Stimulated activated CD8-positive, alpha-beta memory T cell treated with anti-CD3 and anti-CD28 coated beads, Interleukin-4, amount 100 ng/mL, for 48 hours (primary cell): ENCODE results near the gene PPP6R2.
"Not testable (repeated sequence)": the region's sequence is repeated elsewhere in the genome, so short reads cannot be mapped to it uniquely, and the experiment has no call there.

Experiments
- DNase-seq: peaks from one replicate; pipeline ENCODE4 v3.0.0-alpha.2; 2020

The PPP6R2 gene

DNA sequence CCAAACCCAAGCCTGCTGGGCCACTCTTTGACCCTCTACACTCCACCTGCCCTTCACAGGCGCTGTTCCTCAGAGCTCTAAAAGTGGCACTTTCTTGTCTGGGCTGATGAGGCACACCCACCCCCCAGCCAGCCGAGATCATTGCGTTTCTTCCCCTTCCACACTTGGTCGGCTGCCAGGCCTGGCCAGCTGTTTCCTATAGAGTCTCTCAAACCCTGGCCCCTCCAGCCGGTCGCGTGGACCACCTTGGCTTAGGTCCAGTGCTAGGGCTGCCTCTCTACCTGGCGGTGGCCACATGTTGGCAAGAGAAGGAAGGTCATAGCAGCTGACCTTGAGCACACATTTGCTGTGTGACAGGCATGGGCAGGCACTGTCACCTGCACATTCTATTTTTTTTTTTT is 60.6 kb downstream of the PPP6R2 start:
- no peak for DNase-seq

- DNase-seq = no peak
Measured at GRCh38 chr22:50406416-50407170, 63.5 kb downstream of the PPP6R2 start.

DNA sequence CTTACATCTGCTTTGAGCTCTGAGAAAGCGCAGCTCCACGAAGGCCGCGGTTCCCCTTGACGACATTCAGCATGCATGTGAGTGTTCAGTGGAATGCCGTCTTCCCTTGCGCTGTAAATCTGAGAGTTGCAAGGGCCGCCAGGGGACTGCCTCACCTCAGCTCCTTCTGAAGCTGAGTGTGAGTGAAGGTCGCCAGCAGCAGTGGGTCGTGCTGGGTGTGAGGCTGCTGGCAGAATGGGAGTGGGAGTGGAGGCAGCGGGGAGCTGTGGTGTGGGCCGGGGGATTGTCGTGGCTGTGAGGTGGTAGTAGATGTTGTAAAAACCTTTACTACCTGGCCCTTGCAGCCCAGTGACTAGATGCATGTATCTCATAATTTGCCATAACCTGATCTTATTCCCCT is 65.2 kb downstream of the PPP6R2 start:
- no peak for DNase-seq

DNA sequence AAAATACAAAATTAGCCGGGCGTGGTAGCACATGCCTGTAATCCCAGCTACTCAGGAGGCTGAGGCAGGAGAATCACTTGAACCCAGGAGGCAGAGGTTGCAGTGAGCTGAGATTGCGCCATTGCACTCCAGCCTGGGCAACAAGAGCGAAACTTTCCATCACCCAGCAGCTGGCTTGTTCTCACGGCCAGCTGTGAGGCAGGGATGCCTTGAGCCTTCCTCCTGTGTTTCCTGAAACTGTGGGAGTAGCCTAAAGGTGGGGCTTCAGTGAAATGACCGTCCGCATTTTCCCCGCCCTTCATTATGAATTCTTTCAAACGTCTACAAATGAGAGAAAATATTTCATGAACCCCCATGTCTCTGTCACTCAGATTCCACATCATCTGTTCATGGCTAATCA is 65.8 kb downstream of the PPP6R2 start:
- DNase-seq = not testable (repeated sequence)

DNA sequence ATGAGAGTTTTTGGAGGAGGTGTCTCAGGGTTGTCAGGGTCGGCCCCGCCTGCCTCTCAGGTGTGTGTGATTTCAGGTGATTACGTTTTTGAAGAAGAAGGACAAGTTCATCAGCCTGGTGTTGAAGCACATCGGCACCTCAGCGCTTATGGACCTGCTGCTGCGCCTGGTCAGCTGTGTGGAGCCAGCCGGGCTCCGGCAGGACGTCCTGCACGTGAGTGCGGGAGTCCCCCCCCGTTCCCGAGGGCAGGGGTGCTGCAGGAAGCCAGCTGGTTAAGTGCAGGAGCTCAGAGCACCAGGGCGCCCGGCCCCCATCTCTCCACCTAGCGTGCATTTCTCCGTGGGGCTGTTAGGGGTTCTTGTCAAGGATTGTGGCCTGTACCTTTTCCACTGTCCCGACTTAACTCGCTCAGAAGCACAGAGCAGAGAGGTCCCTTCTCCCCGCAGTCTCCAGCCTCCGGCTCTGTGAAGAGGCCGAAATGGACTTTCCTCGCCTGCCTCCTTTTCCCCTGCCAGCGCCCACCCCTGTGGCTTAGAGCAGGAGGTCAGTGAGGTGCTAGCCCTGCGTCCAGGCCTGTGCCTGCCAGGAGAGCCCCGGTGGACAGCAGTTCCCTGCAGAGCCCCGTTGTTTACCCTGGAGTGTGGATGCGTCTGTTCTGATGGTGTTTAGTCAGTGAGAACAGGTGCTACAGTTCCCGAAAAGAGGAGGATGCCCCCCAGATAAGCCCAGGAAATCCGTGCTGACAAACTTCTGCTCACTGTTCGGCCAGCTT is 71.5 kb downstream of the PPP6R2 start:
- no peak for DNase-seq

DNA sequence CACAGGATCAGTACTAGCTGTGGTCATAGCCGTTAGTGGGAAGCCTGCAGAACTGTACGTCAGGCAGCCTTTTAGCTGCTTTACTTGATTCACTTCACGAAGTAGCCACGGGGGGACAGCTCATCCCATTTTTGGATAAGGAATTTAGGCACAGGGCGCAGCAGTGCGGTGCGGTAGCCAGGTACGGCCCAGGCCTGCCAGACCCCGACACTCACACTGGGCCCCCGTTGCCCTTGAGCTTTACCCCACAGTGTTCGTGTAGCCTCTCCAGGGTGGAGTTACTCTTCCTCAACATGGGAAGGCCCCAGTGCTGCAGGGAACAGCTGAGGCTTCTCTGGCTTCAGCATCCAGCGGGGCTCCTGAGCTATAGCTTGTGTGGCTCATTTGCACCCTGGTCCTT is 72.3 kb downstream of the PPP6R2 start:
- no peak for DNase-seq

DNA sequence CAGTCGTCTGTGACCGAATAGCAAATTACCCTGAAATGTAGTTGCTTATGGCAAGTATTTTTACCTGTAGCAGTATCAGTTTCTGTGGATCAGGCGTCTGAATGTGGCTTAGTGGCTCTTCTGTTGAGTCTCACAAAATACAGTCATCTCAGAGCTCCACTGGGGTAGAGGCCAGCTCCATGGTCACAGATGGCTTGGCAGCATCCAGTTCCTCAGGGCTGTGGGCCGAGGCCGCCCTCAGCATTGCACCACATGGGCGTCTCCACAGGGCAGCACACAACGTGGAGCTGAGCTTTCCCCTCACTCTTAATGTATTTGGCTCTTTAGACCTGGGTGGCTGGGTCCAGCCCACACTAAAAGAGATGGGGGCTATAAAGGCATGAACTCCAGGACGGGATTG is 73.9 kb downstream of the PPP6R2 start:
- DNase-seq = no peak

DNA sequence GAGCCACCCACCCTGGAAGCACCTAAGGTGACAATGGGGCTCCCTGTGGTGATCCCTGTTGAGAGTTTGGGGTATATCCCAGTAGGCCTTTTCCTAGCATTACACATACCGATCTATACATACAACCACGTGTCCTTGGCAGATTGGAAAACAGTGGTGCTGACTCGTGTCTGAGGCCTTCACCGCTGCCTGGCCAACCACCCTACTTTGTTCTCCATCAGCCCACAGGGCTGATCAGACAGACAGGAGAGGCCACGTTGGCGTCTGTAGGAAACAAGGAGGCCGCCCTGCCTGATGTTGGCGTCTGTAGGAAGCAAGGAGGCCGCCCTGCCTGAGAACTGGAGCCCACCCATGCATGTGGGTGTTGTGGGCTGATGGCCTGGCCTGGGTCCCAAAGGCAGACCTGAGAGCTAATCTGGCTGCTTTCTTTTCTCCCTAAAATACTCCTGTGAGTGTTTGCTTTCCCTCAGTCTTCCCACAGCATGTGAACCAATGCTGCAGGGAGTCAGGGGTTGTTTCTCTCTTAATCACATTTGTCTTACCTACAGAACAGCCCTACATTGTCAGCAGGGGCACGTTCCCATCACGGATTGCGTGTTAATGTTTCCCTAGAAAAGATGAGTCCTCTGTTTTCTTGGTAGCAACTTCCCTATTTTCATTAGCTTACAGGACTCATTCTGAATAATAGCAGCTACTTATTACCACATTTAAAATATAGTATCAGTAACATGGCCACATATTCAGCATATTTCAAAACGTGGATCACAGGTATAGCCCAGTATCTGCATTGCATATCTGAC is 74.5 kb downstream of the PPP6R2 start:
- no peak for DNase-seq

GRCh38 chr22:50418624-50419023 is 75.5 kb downstream of the PPP6R2 start:
- no peak for DNase-seq

- no peak for DNase-seq
Measured at GRCh38 chr22:50419116-50419515, 76.0 kb downstream of the PPP6R2 start.

GRCh38 chr22:50420015-50420414 is 76.9 kb downstream of the PPP6R2 start:
- DNase-seq = no peak

DNA sequence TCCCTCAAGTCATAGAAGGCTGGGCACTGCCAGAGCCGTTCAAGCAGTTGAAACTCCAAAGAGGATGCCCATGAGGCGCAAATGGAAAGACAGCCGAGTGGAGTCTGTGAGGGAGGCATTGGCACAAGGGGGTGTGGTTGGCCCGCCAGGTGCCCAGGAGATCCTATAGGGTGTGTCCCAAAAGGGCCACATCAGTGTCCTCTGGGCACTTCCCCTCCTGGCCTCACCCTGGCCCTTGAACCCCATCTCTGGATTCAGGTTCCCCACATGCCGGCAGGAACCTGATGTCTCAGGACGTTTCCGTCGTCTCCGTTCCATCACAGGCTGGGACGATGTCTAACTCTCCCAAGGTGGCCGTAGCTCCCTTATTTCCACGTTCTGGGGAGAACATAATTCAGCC is 77.5 kb downstream of the PPP6R2 start:
- DNase-seq = no peak

DNA sequence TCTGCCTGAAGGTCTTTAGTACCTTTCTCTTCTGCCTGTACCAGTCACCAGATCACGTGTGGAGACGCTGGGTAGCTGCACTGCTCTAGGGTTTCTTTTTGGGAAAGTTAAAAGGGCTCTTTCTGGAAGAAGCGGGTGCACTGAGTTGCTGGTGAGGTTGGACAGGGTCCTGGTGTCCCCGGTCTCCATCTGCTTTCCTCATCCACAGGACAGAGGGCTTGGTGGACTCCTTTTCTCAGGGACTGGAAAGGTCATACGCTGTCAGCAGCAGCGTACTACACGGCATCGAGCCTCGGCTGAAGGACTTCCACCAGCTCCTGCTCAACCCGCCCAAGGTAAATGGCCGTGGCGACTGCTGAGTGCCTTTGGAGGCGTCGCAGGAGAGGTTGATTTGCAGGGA is 78.9 kb downstream of the PPP6R2 start:
- DNase-seq = no peak

DNA sequence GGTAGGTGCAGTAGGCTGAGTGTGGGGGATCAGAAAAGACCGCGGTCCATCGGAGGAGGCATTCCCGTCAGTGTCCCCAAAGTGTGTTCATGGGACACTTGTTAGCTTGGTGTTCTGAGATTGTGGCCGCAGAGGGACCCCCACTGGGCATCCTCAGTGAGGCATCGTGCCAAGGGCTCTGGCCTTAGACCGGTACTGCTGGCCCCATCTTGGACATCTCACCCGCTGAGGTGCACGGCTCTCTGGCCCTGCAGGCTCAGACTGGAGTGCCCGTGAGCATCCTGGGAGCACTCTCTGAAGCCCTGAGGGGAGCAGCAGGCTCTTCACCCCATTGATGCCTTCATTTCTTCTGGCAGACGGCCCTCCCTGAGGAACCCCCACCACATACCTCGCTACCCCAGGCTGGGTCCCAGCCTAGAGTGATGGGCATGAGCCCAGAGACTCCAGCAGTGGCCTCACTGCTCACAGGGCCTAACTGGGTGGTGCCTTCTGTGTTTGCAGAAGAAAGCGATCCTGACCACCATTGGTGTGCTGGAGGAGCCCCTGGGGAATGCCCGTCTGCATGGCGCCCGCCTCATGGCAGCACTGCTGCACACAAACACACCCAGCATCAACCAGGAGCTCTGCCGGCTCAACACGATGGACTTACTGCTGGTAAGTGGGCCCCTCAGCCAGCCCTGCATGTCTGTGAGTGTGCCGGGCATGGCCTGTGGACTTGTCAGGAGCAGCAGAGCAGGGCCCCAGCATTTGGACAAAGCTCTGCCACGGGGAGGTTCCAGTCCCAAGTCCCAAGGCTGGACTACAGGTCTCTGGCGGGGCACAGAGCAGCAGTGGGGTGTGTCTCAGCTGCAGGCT is 80.1 kb downstream of the PPP6R2 start:
- DNase-seq = no peak

DNA sequence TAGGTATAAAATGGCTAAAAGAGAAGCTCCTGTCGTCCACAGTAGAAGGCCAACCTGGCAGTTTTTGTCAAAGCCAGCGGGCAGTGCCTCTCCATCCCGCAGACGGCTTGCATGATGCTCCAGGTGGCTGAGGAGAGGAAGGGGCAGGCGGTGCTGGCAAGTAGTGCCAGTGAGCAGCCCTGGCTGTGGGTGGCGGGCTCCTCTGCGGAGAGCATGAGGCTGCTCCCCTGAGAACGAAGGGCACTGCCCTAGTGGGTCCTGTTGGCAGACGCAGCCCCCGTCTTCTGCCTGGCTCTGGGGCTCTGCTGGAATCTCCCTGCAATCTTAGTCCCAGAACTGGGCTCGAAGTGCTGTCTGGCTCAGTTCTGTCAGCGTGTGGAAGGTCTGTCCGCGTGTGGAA is 80.8 kb downstream of the PPP6R2 start:
- no peak for DNase-seq

DNA sequence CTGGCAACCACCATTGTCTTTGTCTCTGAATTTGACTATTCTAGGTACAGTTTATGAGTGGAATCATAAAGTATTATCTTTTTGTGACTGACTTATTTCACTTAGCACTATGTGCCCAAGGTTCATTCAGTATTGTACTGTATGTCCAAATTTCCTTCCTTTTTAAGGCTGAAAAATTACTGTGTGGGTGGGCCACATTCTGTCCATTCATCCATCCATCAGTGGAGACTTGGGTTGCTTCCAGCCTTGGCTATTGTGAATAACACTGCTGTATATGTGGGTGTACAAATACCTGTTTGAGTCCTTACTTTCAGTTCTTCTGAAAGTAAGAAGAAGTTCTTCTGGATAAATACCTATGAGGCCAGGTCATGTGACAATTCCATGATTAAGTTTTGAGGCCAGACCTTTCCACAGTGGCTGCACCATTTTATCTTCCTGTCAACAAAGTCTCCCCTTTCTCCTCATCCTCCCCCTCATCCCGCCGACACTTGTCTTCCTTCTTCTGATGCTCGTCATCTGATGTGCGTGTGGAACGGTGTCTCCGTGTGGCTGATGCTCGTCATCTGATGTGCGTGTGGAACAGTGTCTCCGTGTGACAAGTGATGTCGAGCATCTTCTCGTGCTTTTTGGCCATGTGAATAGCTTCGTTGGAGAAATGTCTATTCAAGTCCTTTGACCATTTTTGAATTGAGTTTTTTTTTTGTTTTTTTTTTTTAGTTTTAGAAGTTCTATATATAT is 82.2 kb downstream of the PPP6R2 start:
- no peak for DNase-seq

GRCh38 chr22:50432131-50432876 is 89.2 kb downstream of the PPP6R2 start:
- DNase-seq = no peak

DNA sequence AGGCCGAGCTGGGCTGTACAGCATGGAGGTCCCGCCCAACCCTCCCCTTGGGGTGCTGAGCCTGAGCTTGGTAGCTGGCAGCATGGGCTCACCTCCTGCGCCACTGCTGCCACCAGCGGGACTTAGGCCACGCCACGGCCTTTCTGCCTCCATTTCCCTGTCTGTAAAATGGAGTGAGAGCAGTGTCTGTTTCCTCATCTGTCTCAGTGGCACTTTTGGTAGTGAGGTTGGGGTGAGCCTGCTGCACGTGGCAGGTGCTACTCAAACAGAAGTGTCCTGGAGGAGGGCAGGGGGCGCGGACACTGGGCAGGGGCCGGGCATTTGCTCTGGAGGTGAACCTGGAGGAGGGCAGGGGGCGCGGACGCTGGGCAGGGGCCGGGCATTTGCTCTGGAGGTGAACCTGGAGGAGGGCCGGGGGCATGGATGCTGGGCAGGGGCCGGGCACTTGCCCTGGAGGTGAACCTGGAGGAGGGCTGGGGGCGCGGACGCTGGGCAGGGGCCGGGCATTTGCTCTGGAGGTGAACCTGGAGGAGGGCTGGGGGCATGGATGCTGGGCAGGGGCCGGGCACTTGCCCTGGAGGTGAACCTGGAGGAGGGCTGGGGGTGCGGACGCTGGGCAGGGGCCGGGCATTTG is 89.9 kb downstream of the PPP6R2 start:
- DNase-seq = not testable (repeated sequence)

DNA sequence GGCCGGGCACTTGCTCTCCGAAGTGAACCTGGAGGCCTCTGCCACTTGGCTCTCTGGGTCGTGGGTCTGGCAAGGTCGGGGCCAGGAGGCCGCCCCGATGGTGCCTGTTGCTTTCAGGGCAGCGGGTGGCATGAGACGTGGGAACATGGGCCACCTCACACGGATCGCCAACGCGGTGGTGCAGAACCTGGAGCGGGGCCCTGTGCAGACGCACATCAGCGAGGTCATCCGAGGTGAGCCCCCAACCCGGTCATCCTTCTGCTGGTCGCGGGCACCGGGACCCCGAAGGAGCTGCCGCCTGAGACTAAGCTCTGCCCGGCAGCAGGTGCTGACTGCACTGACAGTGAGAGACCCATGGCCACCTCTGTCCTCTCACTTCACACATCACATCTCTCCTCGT is 91.7 kb downstream of the PPP6R2 start:
- no peak for DNase-seq

DNA sequence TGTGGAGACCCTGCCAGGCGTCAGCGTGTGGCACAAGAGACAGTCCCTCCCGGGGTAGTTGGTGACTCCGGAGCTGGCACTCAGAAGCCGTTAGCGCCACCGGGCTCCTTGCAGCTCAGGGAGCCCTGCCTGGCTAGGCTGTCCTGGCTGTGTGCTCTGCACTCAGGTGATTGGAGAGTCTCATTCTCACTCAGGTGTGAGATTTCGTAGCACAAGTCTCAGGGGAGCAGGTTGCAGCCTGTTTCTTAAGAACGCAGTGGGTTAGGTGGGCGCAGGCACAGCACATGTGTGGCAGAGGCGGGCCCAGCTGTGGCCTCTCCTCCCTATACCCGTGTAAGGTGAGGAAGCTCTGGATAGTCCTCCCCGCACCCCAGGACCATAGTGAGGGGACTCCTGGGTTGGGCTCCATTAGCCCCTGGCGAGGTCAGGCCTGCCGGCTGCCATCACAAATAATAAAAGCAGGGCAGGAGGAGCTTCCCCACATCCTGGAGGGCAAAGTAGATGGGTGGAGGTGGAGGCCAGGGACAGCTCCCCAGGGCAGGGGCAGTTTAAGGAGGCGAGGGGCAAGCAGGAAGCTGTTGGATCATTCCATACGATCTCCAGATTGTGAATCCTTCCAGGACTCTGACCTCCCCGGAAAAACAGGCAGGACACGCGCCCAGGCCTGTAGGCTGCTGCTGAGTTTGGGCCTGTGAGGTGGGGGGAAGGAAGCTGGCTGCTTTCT is 92.3 kb downstream of the PPP6R2 start:
- DNase-seq = no peak
